Neural crest cell (in vitro differentiated cells): ENCODE measurements around the gene SLC13A3. TPM values are rescaled to one million over a fixed set of nuclear protein-coding genes. Genes with fewer than 3 reads are reported as not detected.

Experiments
- DNase-seq: peaks from one replicate; pipeline ENCODE4 v3.0.0; 2021; ENCODE audit warnings: low read depth, mixed read lengths, low spot score
- H3K27ac Mint-ChIP-seq: one replicate; pipeline ENCODE4 v1.8.0; 2021; ENCODE audit warnings: mild to moderate bottlenecking, mixed read lengths; ENCODE audit not compliant: unreplicated experiment
- H3K27me3 Mint-ChIP-seq: 2 replicates; pipeline ENCODE4 v1.8.0; 2021; ENCODE audit warnings: low read depth, mild to moderate bottlenecking, mixed read lengths
- H3K36me3 Mint-ChIP-seq: 2 replicates; pipeline ENCODE4 v1.8.0; 2021; ENCODE audit warnings: low read depth, mild to moderate bottlenecking, mixed read lengths
- H3K4me1 Mint-ChIP-seq: 2 replicates; pipeline ENCODE4 v1.8.0; 2021; ENCODE audit warnings: mixed read lengths
- H3K4me3 Mint-ChIP-seq: one replicate; pipeline ENCODE4 v1.8.0; 2021; ENCODE audit warnings: mild to moderate bottlenecking, mixed read lengths
- H3K9me3 Mint-ChIP-seq: 2 replicates; pipeline ENCODE4 v1.8.0; 2021; ENCODE audit warnings: mixed read lengths
- total RNA-seq: library from RNA; stranded (reverse); gene quantifications from 2 replicates; pipeline ENCODE4 v1.2.1, GENCODE V29; 2021
- TF ChIP-seq, protein P1 (sequence below): fragments of 200-600 bp; sonication (generic); conservative IDR thresholded peaks from 2 replicates; pipeline ENCODE4 v1.5.0; 2021; ENCODE audit warnings: antibody characterized with exemption, mild to moderate bottlenecking

Gene SLC13A3
- total RNA-seq, 1 donor from 2014 or later, result 6.7 TPM

DNA sequence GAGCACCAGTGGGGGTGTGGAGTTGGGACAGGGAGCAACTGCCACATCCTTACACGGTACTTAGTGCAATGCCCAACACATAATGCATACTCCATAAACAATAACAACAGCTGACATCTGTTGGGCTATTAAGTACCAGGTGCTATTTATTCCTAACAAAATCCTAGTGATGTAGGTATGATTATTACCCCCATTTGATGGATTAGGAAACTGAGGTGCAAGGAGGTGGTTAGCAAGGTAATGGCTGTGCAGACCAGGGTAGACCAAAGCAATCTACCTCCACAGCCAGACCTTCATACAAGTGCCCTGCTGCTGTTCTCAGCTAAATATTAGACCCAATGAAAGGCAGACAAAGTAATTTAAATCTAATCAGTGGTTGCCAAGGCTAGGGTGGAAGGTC is 36.8 kb downstream of the SLC13A3 start:
- Mint-ChIP-seq H3K27me3 (no peaks in the 10 kb centered on the region), H3K4me3 (no peak overlapping the region), H3K4me1 (no peaks in the 10 kb centered on the region), H3K36me3 (no peaks in the 10 kb centered on the region), H3K9me3 (no peaks in the 10 kb centered on the region), H3K27ac (no peak overlapping the region)
- TF ChIP-seq, protein P1, sequence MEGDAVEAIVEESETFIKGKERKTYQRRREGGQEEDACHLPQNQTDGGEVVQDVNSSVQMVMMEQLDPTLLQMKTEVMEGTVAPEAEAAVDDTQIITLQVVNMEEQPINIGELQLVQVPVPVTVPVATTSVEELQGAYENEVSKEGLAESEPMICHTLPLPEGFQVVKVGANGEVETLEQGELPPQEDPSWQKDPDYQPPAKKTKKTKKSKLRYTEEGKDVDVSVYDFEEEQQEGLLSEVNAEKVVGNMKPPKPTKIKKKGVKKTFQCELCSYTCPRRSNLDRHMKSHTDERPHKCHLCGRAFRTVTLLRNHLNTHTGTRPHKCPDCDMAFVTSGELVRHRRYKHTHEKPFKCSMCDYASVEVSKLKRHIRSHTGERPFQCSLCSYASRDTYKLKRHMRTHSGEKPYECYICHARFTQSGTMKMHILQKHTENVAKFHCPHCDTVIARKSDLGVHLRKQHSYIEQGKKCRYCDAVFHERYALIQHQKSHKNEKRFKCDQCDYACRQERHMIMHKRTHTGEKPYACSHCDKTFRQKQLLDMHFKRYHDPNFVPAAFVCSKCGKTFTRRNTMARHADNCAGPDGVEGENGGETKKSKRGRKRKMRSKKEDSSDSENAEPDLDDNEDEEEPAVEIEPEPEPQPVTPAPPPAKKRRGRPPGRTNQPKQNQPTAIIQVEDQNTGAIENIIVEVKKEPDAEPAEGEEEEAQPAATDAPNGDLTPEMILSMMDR, result no peak
- DNase-seq, result no peak

DNA sequence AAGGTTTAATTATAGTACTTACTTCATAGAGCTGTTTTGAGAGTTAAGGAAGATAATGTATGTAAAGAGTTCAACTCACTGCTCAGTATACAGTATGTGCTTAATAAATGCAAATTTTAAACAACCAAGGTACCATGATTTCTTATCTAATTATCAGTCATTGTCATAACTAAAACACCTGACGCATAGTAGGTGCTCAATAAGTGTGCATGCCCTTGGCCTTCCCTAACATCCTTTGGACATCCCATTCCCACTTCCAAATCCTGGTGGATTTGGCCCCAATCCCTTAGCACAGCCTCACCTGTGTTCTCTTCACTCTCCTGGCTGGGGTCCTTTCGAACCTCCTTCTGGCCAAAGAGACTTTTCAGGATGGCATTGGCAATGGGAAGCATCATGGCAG is 41.1 kb downstream of the SLC13A3 start:
- no peaks in the 10 kb centered on the region for H3K4me1 Mint-ChIP-seq
- no peak for DNase-seq
- no peaks in the 10 kb centered on the region for H3K27me3 Mint-ChIP-seq
- no peaks in the 10 kb centered on the region for H3K36me3 Mint-ChIP-seq
- H3K9me3 Mint-ChIP-seq, result no peaks in the 10 kb centered on the region
- H3K4me3 Mint-ChIP-seq, result no peak overlapping the region
- TF ChIP-seq, protein P1, result no peak
- no peak overlapping the region for H3K27ac Mint-ChIP-seq

- H3K4me3 Mint-ChIP-seq, result no peak overlapping the region
- no peaks in the 10 kb centered on the region for H3K36me3 Mint-ChIP-seq
- TF ChIP-seq, protein P1, result no peak
- H3K4me1 Mint-ChIP-seq, result no peaks in the 10 kb centered on the region
- H3K27ac Mint-ChIP-seq, result no peak overlapping the region
- H3K27me3 Mint-ChIP-seq, result no peaks in the 10 kb centered on the region
- no peak for DNase-seq
- no peaks in the 10 kb centered on the region for H3K9me3 Mint-ChIP-seq
These were observed 42.2 kb downstream of the SLC13A3 start for GRCh38 chr20:46609043-46609442.

DNA sequence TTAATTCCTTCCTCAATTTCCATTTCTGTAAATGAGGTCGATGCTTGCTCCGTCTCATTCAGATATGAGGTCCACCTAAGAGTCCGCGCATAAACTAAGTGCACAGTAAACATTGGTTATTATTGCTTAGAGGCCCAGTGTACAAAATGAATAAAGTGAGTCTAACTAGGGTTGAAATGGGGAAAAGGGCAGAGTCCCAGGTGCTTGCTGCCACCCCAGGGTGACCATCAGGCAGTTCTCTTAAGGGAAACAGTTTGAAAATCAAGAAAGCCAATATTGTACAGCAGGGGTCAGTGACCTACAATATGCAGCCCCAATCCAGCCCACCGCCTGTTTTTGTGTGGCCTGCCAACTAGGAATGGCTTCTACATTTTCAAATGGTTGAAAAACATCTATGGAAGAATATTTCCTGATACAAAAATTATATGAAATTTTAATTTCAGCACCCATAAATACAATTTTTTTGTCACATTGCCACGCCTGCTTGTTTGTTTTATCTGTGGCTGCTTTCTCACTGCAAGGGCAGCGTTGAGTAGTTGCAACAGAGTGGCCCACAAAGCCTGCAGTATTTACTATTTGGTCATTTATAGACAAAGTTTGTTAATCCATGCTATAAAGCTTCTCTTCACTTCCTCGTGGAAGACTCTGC is 43.3 kb downstream of the SLC13A3 start:
- Mint-ChIP-seq H3K27ac (no peak overlapping the region), H3K9me3 (no peaks in the 10 kb centered on the region), H3K27me3 (no peaks in the 10 kb centered on the region), H3K36me3 (no peaks in the 10 kb centered on the region), H3K4me3 (no peak overlapping the region), H3K4me1 (no peaks in the 10 kb centered on the region)
- no peak for DNase-seq
- TF ChIP-seq, protein P1, result no peak

DNA sequence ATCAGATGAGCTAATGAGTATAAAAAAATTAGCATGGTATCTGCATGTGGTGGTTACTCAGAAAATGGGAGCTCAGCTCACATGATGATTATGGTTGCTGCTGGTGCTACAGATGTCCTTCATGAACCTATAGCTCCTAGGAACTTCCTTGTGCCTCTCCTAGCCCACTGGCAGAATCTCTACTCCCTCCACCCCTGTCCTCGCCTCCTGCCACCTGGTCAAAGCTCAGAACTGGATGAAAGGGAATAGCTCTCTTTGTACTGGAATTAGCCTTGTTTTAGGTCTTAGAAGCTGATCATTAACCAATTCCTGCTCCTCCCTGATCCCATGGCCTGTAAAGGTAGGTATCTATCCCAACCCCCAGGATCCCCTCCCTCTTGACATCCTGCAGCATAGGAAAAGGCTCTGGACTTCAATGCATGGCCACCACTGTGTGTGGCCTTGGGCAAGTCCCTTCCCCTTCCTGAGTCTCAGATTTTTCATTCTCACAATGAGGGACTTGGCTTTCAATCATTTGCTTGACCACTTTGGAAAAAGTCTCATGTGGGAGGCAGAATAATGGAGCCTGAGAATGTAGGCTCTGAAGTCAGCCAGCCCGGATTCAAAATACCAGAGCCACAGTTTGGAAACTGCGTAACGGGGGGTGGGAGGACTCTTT is 43.9 kb downstream of the SLC13A3 start:
- TF ChIP-seq, protein P1, result no peak
- no peaks in the 10 kb centered on the region for H3K36me3 Mint-ChIP-seq
- no peak overlapping the region for H3K27ac Mint-ChIP-seq
- H3K9me3 Mint-ChIP-seq, result no peaks in the 10 kb centered on the region
- no peak overlapping the region for H3K4me3 Mint-ChIP-seq
- no peaks in the 10 kb centered on the region for H3K4me1 Mint-ChIP-seq
- DNase-seq, result no peak
- no peaks in the 10 kb centered on the region for H3K27me3 Mint-ChIP-seq
